Endothelial cell of umbilical vein (primary cell): ENCODE data around the gene SRP9. TPM values are rescaled to one million over a fixed set of nuclear protein-coding genes. Genes with fewer than 3 reads are reported as not detected.
A peak's percentile ranks its signal among the peaks of the same experiment; 100 is the strongest.

Experiments used
- BruUV-seq: library from RNA; stranded (reverse); fragments of 400-500 nt; replicated peaks from 2 replicates; lab custom pipeline; 2021; lab: Mats Ljungman, UMichigan
- CTCF ChIA-PET: fragments of 300-600, 350-600 bp; sonication (Branson Sonifier 250); formaldehyde crosslinking; loops from one replicate; lab custom pipeline; 2021; ENCODE audit warnings: antibody characterized with exemption, inconsistent platforms; lab: Charles Lee
- POLR2A ChIA-PET: fragments of 300-600, 350-600 bp; sonication (Branson Sonifier 250); formaldehyde crosslinking; loops from one replicate; lab custom pipeline; 2021; ENCODE audit warnings: antibody characterized with exemption, inconsistent platforms; lab: Charles Lee
- DNase-seq: peaks from one replicate; pipeline ENCODE4 v3.0.0-alpha.2; 2011; ENCODE audit warnings: low read depth, low spot score
- FAIRE-seq: peaks from 2 replicates; lab custom pipeline; 2011; peaks lifted over from hg19 to GRCh38; lab: Jason Lieb, UNC
- H2AFZ ChIP-seq: 2 replicates; pipeline ENCODE4 v1.6.0; 2012; ENCODE audit warnings: low read depth, low read length, control low read depth, inconsistent platforms
- H3K27ac ChIP-seq: 2 replicates; pipeline ENCODE4 v1.5.1; 2011; ENCODE audit warnings: low read depth, mild to moderate bottlenecking, control low read depth, low read length, moderate library complexity; ENCODE audit not compliant: insufficient read depth
- H3K27me3 ChIP-seq, 2 experiments: 2 replicates each; pipeline versions ENCODE4 v1.6.0 to v1.6.1; 2011; ENCODE audit warnings: low read length in 2 of 2, mixed read lengths in 1 of 2; ENCODE audit not compliant: control insufficient read depth in 2 of 2, insufficient read depth in 2 of 2
- H3K36me3 ChIP-seq, 2 experiments: 2 replicates in 1 of 2; 3 replicates in 1 of 2; pipeline ENCODE4 v1.5.1; 2011; ENCODE audit warnings: low read length in 2 of 2, mild to moderate bottlenecking in 1 of 2, moderate library complexity in 1 of 2; ENCODE audit not compliant: control insufficient read depth in 2 of 2, insufficient read depth in 2 of 2; ENCODE audit errors: extremely low read depth in 1 of 2
- H3K4me1 ChIP-seq: 3 replicates; pipeline ENCODE4 v1.5.1; 2011; ENCODE audit warnings: mild to moderate bottlenecking, low read length; ENCODE audit not compliant: control insufficient read depth, insufficient read depth; ENCODE audit errors: extremely low read depth
- H3K4me2 ChIP-seq: 2 replicates; pipeline ENCODE4 v1.6.1; 2011; ENCODE audit warnings: low read length, control low read depth, mixed read lengths; ENCODE audit not compliant: insufficient read depth
- H3K4me3 ChIP-seq, 3 experiments: fragments of 200-600 bp in 1 of 3; sonication (generic), shearing (Covaris generic) in 1 of 3; replicated peaks in 1 of 3; 2 replicates each; pipeline ENCODE4 v1.5.1; 2011 to 2016; ENCODE audit warnings: control low read depth in 3 of 3, low read length in 3 of 3, mild to moderate bottlenecking in 2 of 3, inconsistent platforms in 1 of 3, low read depth in 1 of 3, moderate library complexity in 1 of 3; ENCODE audit not compliant: insufficient read depth in 1 of 3
- H3K79me2 ChIP-seq: 2 replicates; pipeline ENCODE4 v1.6.0; 2012; ENCODE audit warnings: low read length, inconsistent platforms; ENCODE audit not compliant: control insufficient read depth, insufficient read depth
- H3K9ac ChIP-seq: replicated peaks from 2 replicates; pipeline ENCODE3; 2011; ENCODE audit warnings: low read length, control low read depth; ENCODE audit not compliant: insufficient read depth; ENCODE audit errors: extremely low read depth
- H3K9me1 ChIP-seq: replicated peaks from 3 replicates; pipeline ENCODE4 v1.6.0; 2011; ENCODE audit warnings: mild to moderate bottlenecking, low read length; ENCODE audit not compliant: control insufficient read depth, insufficient read depth; ENCODE audit errors: extremely low read depth
- H3K9me3 ChIP-seq: replicated peaks from 2 replicates; pipeline ENCODE4 v1.5.1; 2012; ENCODE audit warnings: low read length, inconsistent platforms; ENCODE audit not compliant: control insufficient read depth, insufficient read depth
- H4K20me1 ChIP-seq: replicated peaks from 2 replicates; pipeline ENCODE3; 2011; ENCODE audit warnings: mild to moderate bottlenecking, low read length; ENCODE audit not compliant: control insufficient read depth, insufficient read depth; ENCODE audit errors: extremely low read depth
- CTCF ChIP-seq, 2 donors: IDR thresholded peaks; 1 replicate in 1 of 2; 2 replicates in 1 of 2; pipeline ENCODE4 v1.5.1; 2011; ENCODE audit warnings: low read length in 2 of 2, mild to moderate bottlenecking in 2 of 2, moderate library complexity in 2 of 2, control low read depth in 1 of 2, inconsistent platforms in 1 of 2, low read depth in 1 of 2; ENCODE audit not compliant: insufficient read depth in 1 of 2; ENCODE audit errors: extremely low read depth in 1 of 2
- EZH2 ChIP-seq: IDR thresholded peaks from 2 replicates; pipeline ENCODE4 v1.6.1; 2012; ENCODE audit warnings: borderline replicate concordance, low read depth, mild to moderate bottlenecking, moderate library complexity, low read length, inconsistent platforms; ENCODE audit not compliant: severe bottlenecking
- FOS ChIP-seq: IDR thresholded peaks from 2 replicates; pipeline ENCODE4 v1.6.1; 2011; ENCODE audit warnings: mild to moderate bottlenecking, low read length, moderate library complexity, borderline replicate concordance; ENCODE audit not compliant: insufficient read depth
- GATA2 ChIP-seq: IDR thresholded peaks from 2 replicates; pipeline ENCODE4 v1.7.0; 2011; ENCODE audit warnings: low read depth, mild to moderate bottlenecking, moderate library complexity, mixed read lengths, low read length; ENCODE audit not compliant: insufficient read length, insufficient read depth
- JUN ChIP-seq: IDR thresholded peaks from 2 replicates; pipeline ENCODE4 v1.6.1; 2011; ENCODE audit warnings: borderline replicate concordance, low read depth; ENCODE audit not compliant: insufficient read length, insufficient read depth
- MAX ChIP-seq: IDR thresholded peaks from 2 replicates; pipeline ENCODE4 v1.6.1; 2011; ENCODE audit not compliant: insufficient read depth, insufficient read length
- MYC ChIP-seq: IDR thresholded peaks from one replicate; pipeline ENCODE4 v1.6.1; 2011; ENCODE audit warnings: mild to moderate bottlenecking, low read depth, low read length
- POLR2A ChIP-seq: IDR thresholded peaks from 2 replicates; pipeline ENCODE4 v1.6.1; 2012; ENCODE audit warnings: low read depth, mild to moderate bottlenecking, control low read depth, low read length
- POLR2AphosphoS5 ChIP-seq: IDR thresholded peaks from 2 replicates; pipeline ENCODE4 v1.6.1; 2012; ENCODE audit warnings: low read depth, mild to moderate bottlenecking, control low read depth, low read length, moderate library complexity; ENCODE audit not compliant: insufficient read depth
- dilution Hi-C: fragments of 300-500 bp; cut with MboI; formaldehyde crosslinking; loops from one replicate; pipeline ENCODE4 v1.15.0; 2019; ENCODE audit warnings: low sequenced_read_pairs; ENCODE audit not compliant: extremely low pct_ligation_motif_present
- intact Hi-C: fragments of 100-400 bp; cut with micrococcal nuclease; formaldehyde crosslinking; loops from one replicate; pipeline ENCODE4 v1.10.0; 2022
- polyA plus RNA-seq, 4 experiments: library from polyadenylated mRNA; depleted of rRNA in 3 of 4; stranded (reverse) in 3 of 4; unstranded in 1 of 4; fragments of >200 nt; gene quantifications; 2 replicates each; pipeline versions ENCODE4 v1.2.1 to v1.2.3, GENCODE V29; 2011 to 2012; ENCODE audit warnings: missing spikeins in 1 of 4
- total RNA-seq: library from RNA; stranded (reverse); gene quantifications from 2 replicates; pipeline ENCODE4 v1.2.3, GENCODE V29; 2021

Gene SRP9
- total and polyA plus RNA-seq, 2 donors (not counting 3 experiments of a cell fraction or from before 2014, with no cell fraction given) = 283 to 384 TPM

GRCh38 chr1:225817611-225818061 is 40.0 kb downstream of the SRP9 start:
- BruUV-seq = no TSS peak
- Histone ChIP-seq H4K20me1 (no peaks in the 10 kb centered on the region), H3K4me2 (no peak overlapping the region), H3K9ac (no peak overlapping the region), H3K9me1 (no peaks in the 10 kb centered on the region), H3K9me3 (no peaks in the 10 kb centered on the region), H3K4me1 (peaks cover 9% of the 10 kb centered on the region), H3K36me3 (no peaks in the 10 kb centered on the region), H3K27ac (peak overlapping the region; percentile 53), H3K4me3 (no peak overlapping the region), H3K79me2 (no peaks in the 10 kb centered on the region), H2AFZ (peak overlapping the region; percentile 83), H3K27me3 (no peaks in the 10 kb centered on the region)
- ChIA-PET POLR2A (no interaction called here), CTCF (interaction anchor here (1.0 kb wide), 1 partner anchor 46 kb away, joined by 3 read pairs; no protein-coding TSS in a partner anchor)
- dilution Hi-C loops = no loop called here
- FAIRE-seq (peak; percentile 77), DNase-seq (peak; percentile 73)
- intact Hi-C loops = no loop called here
- TF ChIP-seq POLR2A (no peak), POLR2AphosphoS5 (peak; percentile 41), JUN (no peak), EZH2 (no peak), FOS (no peak), MAX (peak; percentile 70), MYC (peak; percentile 13), GATA2 (no peak), CTCF (IDR thresholded peaks at IDR 0.05; ENCODE audit: extremely low read depth in 1 of 2, insufficient read depth in 1 of 2, low read depth in 1 of 2, low read length in 2 of 2) (no peak)
